Measurements from ENCODE around the gene EPHA10.

- TF ChIP-seq CTCF (IDR thresholded peaks at IDR 0.05; ENCODE audit: insufficient read depth, low read length): no peak
- TF ChIP-seq REST (IDR thresholded peaks at IDR 0.05; ENCODE audit: insufficient replicate concordance, low read depth): no peak
- no peak for TF ChIP-seq POLR2AphosphoS5 (IDR thresholded peaks at IDR 0.05; ENCODE audit: low read depth)
These were observed 67.2 kb downstream of the EPHA10 start for GRCh38 chr1:37697737-37698136.
